GM23338 (cell line): ENCODE results near the gene OMP. TPM values are rescaled to one million over a fixed set of nuclear protein-coding genes. Genes with fewer than 3 reads are reported as not detected.

Experiments used
- ATAC-seq: fragments of 200-7000 bp; cut with Tn5 transposase; 3 replicates; pipeline ENCODE4 v1.9.1; 2020
- DNase-seq: peaks from one replicate; pipeline ENCODE4 v3.0.0-alpha.2; 2015; ENCODE audit warnings: low spot score
- H2AFZ ChIP-seq: fragments of 200-600 bp; sonication (generic); 2 replicates; pipeline ENCODE4 v1.8.0; 2016; ENCODE audit warnings: antibody characterized with exemption, mild to moderate bottlenecking, moderate library complexity
- H3F3A ChIP-seq: fragments of 200-600 bp; sonication (generic); replicated peaks from 2 replicates; pipeline ENCODE4 v1.8.0; 2017; ENCODE audit warnings: antibody characterized with exemption, mixed run types, low read depth
- H3K27ac ChIP-seq: fragments of 200-600 bp; sonication (generic); 2 replicates; pipeline ENCODE4 v1.6.1; 2016; ENCODE audit warnings: low read depth
- H3K27me3 ChIP-seq: fragments of 200-600 bp; sonication (generic); 2 replicates; pipeline ENCODE4 v1.8.0; 2016; ENCODE audit warnings: mild to moderate bottlenecking, mixed run types, moderate library complexity; ENCODE audit not compliant: insufficient read depth
- H3K36me3 ChIP-seq: fragments of 200-600 bp; sonication (generic); 2 replicates; pipeline ENCODE4 v1.8.0; 2016; ENCODE audit warnings: mild to moderate bottlenecking; ENCODE audit not compliant: insufficient read depth
- H3K4me1 ChIP-seq: fragments of 200-600 bp; sonication (generic); 2 replicates; pipeline ENCODE4 v1.8.0; 2016; ENCODE audit warnings: mild to moderate bottlenecking, moderate library complexity; ENCODE audit not compliant: insufficient read depth
- H3K4me2 ChIP-seq: fragments of 200-600 bp; sonication (generic); 2 replicates; pipeline ENCODE4 v1.7.1; 2017; ENCODE audit warnings: mixed run types
- H3K4me3 ChIP-seq: fragments of 200-600 bp; sonication (generic); 2 replicates; pipeline ENCODE4 v1.6.1; 2016; ENCODE audit warnings: mixed run types
- H3K79me2 ChIP-seq: fragments of 200-600 bp; sonication (generic); replicated peaks from 2 replicates; pipeline ENCODE4 v1.8.0; 2017; ENCODE audit warnings: mild to moderate bottlenecking; ENCODE audit not compliant: insufficient read depth
- H3K9me2 ChIP-seq: fragments of 200-600 bp; sonication (generic); 2 replicates; pipeline ENCODE4 v1.8.0; 2017; ENCODE audit not compliant: insufficient read depth
- H4K20me1 ChIP-seq: fragments of 200-600 bp; sonication (generic); replicated peaks from 2 replicates; pipeline ENCODE4 v1.8.0; 2017; ENCODE audit warnings: mild to moderate bottlenecking; ENCODE audit not compliant: insufficient read depth
- H3K27ac Mint-ChIP-seq: 2 replicates; pipeline ENCODE4 v1.8.0; 2020; ENCODE audit warnings: inconsistent platforms, mild to moderate bottlenecking, moderate library complexity, mixed read lengths
- H3K27me3 Mint-ChIP-seq: 3 replicates; pipeline ENCODE4 v1.8.0; 2022; ENCODE audit warnings: low read depth, mild to moderate bottlenecking, moderate library complexity, mixed read lengths, inconsistent platforms; ENCODE audit not compliant: insufficient read depth, poor library complexity
- H3K36me3 Mint-ChIP-seq: 3 replicates; pipeline ENCODE4 v1.8.0; 2021; ENCODE audit warnings: low read depth, mild to moderate bottlenecking, inconsistent platforms, moderate library complexity, mixed read lengths
- H3K4me1 Mint-ChIP-seq: 3 replicates; pipeline ENCODE4 v1.8.0; 2020; ENCODE audit warnings: mild to moderate bottlenecking, inconsistent platforms, mixed read lengths
- H3K4me3 Mint-ChIP-seq: 3 replicates; pipeline ENCODE4 v1.8.0; 2021; ENCODE audit warnings: moderate library complexity, mild to moderate bottlenecking, inconsistent platforms, mixed read lengths
- H3K9me3 Mint-ChIP-seq: 3 replicates; pipeline ENCODE4 v1.8.0; 2020; ENCODE audit warnings: moderate library complexity, mild to moderate bottlenecking, inconsistent platforms, mixed read lengths
- CREB1 ChIP-seq: fragments of 250-450 bp; sonication (Bioruptor Pico); IDR thresholded peaks from 2 replicates; pipeline ENCODE4 v1.5.0; 2020; ENCODE audit warnings: low read depth, mild to moderate bottlenecking, moderate library complexity
- EZH2 ChIP-seq: fragments of 200-600 bp; sonication (generic); IDR thresholded peaks from one replicate; pipeline ENCODE4 v1.8.0; 2017; ENCODE audit warnings: antibody characterized with exemption, mild to moderate bottlenecking, low read depth; ENCODE audit not compliant: unreplicated experiment
- EZH2phosphoT487 ChIP-seq: fragments of 200-600 bp; sonication (generic); IDR thresholded peaks from one replicate; pipeline ENCODE4 v1.8.1; 2018; ENCODE audit warnings: antibody characterized with exemption; ENCODE audit not compliant: unreplicated experiment
- JUNB ChIP-seq: IDR thresholded peaks from one replicate; pipeline ENCODE4 v1.6.1; 2016; ENCODE audit warnings: antibody characterized with exemption; ENCODE audit not compliant: unreplicated experiment
- NANOG ChIP-seq: IDR thresholded peaks from 2 replicates; pipeline ENCODE4 v1.6.1; 2016; ENCODE audit warnings: antibody characterized with exemption, borderline replicate concordance
- POLR2AphosphoS5 ChIP-seq: IDR thresholded peaks from 2 replicates; pipeline ENCODE4 v1.6.1; 2016; ENCODE audit warnings: antibody characterized with exemption, low read depth
- STAT1 ChIP-seq: IDR thresholded peaks from one replicate; pipeline ENCODE4 v1.6.1; 2016; ENCODE audit warnings: antibody characterized with exemption; ENCODE audit not compliant: unreplicated experiment
- ZNF114 ChIP-seq: fragments of 250-450 bp; sonication (Bioruptor Pico); IDR thresholded peaks from 2 replicates; pipeline ENCODE4 v1.5.0; 2020; ENCODE audit warnings: mild to moderate bottlenecking, moderate library complexity
- ZNF331 ChIP-seq: fragments of 250-450 bp; sonication (Bioruptor Pico); IDR thresholded peaks from 2 replicates; pipeline ENCODE4 v1.5.0; 2020; ENCODE audit warnings: low read depth, mild to moderate bottlenecking, moderate library complexity
- polyA plus RNA-seq: library from polyadenylated mRNA; unstranded; fragments of >200 nt; fragmentation: Nextera tagmentation; extraction: Ambion mirVana; gene quantifications from 2 replicates; pipeline ENCODE4 v1.2.1, GENCODE V29; 2016
- total RNA-seq: library from RNA; depleted of rRNA; stranded (reverse); fragments of >200 nt; shearing (Covaris generic); gene quantifications from 2 replicates; pipeline ENCODE4 v1.2.3, GENCODE V29; 2014
- TF ChIP-seq, protein P1 (sequence below), 2 experiments: fragments of 200-600 bp in 1 of 2; sonication (generic) in 1 of 2; conservative IDR thresholded peaks; 2 replicates each; pipeline versions ENCODE4 v1.5.1 to v1.6.1; 2016 to 2017; ENCODE audit warnings: antibody characterized with exemption in 2 of 2, low read depth in 2 of 2, mild to moderate bottlenecking in 2 of 2, moderate library complexity in 1 of 2
- TF ChIP-seq, protein P2 (sequence below): IDR thresholded peaks from one replicate; pipeline ENCODE4 v1.6.1; 2018; ENCODE audit warnings: antibody characterized with exemption; ENCODE audit not compliant: unreplicated experiment
- TF ChIP-seq, protein P3 (sequence below): IDR thresholded peaks from 2 replicates; pipeline ENCODE4 v1.6.1; 2016; ENCODE audit warnings: antibody characterized with exemption
- TF ChIP-seq, protein P4 (sequence below): fragments of 250-450 bp; sonication (Bioruptor Pico); IDR thresholded peaks from 2 replicates; pipeline ENCODE4 v1.5.0; 2020; ENCODE audit warnings: mild to moderate bottlenecking, moderate library complexity

OMP gene
- total and polyA plus RNA-seq, 2 experiments from 2014 or later = 1.0 TPM; not detected in 1

DNA sequence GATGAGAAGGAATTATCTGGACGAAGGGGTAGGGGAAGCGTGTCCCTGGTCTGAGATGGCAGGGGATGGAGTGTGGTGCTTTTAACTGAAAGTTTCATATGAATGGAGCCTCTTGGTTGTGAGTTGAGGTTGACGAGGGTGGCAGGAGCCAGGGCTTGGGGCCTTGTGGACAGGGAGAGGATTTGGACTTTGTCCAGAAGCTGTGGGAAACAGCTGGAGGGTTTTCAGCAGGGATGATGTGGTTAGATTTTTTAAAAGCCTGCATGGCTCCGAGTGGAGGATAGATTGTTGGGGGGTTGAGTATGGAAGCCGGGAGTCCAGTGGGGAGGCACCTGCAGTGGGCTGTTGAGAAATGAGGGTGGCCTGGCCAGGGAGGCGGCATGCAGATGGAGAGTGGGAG lies 50.2 kb downstream of the OMP start:
- Histone ChIP-seq H3F3A (no peaks in the 10 kb centered on the region), H3K4me3 (no peak overlapping the region), H3K79me2 (no peaks in the 10 kb centered on the region), H3K9me2 (no peaks in the 10 kb centered on the region), H3K36me3 (no peaks in the 10 kb centered on the region), H3K27me3 (no peaks in the 10 kb centered on the region), H3K4me1 (peaks cover 8% of the 10 kb centered on the region), H3K4me2 (no peak overlapping the region), H2AFZ (no peak overlapping the region), H3K27ac (no peak overlapping the region), H4K20me1 (no peaks in the 10 kb centered on the region)
- DNase-seq = no peak
- Mint-ChIP-seq H3K27me3 (peaks cover 11% of the 10 kb centered on the region), H3K27ac (no peak overlapping the region), H3K4me3 (no peak overlapping the region), H3K36me3 (no peaks in the 10 kb centered on the region), H3K4me1 (peaks cover 19% of the 10 kb centered on the region), H3K9me3 (no peaks in the 10 kb centered on the region)
- TF ChIP-seq, protein P1, sequence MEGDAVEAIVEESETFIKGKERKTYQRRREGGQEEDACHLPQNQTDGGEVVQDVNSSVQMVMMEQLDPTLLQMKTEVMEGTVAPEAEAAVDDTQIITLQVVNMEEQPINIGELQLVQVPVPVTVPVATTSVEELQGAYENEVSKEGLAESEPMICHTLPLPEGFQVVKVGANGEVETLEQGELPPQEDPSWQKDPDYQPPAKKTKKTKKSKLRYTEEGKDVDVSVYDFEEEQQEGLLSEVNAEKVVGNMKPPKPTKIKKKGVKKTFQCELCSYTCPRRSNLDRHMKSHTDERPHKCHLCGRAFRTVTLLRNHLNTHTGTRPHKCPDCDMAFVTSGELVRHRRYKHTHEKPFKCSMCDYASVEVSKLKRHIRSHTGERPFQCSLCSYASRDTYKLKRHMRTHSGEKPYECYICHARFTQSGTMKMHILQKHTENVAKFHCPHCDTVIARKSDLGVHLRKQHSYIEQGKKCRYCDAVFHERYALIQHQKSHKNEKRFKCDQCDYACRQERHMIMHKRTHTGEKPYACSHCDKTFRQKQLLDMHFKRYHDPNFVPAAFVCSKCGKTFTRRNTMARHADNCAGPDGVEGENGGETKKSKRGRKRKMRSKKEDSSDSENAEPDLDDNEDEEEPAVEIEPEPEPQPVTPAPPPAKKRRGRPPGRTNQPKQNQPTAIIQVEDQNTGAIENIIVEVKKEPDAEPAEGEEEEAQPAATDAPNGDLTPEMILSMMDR (conservative IDR thresholded peaks at IDR 0.05; ENCODE audit: low read depth in 2 of 2) = no peak
- TF ChIP-seq ZNF331 (CRISPR knock-in tag) (no peak), JUNB (no peak), ZNF114 (CRISPR knock-in tag) (no peak), POLR2AphosphoS5 (no peak), CREB1 (no peak), EZH2 (no peak), STAT1 (no peak), NANOG (no peak), EZH2phosphoT487 (no peak)
- TF ChIP-seq, protein P2, sequence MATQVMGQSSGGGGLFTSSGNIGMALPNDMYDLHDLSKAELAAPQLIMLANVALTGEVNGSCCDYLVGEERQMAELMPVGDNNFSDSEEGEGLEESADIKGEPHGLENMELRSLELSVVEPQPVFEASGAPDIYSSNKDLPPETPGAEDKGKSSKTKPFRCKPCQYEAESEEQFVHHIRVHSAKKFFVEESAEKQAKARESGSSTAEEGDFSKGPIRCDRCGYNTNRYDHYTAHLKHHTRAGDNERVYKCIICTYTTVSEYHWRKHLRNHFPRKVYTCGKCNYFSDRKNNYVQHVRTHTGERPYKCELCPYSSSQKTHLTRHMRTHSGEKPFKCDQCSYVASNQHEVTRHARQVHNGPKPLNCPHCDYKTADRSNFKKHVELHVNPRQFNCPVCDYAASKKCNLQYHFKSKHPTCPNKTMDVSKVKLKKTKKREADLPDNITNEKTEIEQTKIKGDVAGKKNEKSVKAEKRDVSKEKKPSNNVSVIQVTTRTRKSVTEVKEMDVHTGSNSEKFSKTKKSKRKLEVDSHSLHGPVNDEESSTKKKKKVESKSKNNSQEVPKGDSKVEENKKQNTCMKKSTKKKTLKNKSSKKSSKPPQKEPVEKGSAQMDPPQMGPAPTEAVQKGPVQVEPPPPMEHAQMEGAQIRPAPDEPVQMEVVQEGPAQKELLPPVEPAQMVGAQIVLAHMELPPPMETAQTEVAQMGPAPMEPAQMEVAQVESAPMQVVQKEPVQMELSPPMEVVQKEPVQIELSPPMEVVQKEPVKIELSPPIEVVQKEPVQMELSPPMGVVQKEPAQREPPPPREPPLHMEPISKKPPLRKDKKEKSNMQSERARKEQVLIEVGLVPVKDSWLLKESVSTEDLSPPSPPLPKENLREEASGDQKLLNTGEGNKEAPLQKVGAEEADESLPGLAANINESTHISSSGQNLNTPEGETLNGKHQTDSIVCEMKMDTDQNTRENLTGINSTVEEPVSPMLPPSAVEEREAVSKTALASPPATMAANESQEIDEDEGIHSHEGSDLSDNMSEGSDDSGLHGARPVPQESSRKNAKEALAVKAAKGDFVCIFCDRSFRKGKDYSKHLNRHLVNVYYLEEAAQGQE = no peak
- TF ChIP-seq, protein P3, sequence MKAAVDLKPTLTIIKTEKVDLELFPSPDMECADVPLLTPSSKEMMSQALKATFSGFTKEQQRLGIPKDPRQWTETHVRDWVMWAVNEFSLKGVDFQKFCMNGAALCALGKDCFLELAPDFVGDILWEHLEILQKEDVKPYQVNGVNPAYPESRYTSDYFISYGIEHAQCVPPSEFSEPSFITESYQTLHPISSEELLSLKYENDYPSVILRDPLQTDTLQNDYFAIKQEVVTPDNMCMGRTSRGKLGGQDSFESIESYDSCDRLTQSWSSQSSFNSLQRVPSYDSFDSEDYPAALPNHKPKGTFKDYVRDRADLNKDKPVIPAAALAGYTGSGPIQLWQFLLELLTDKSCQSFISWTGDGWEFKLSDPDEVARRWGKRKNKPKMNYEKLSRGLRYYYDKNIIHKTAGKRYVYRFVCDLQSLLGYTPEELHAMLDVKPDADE = no peak
- TF ChIP-seq, protein P4, sequence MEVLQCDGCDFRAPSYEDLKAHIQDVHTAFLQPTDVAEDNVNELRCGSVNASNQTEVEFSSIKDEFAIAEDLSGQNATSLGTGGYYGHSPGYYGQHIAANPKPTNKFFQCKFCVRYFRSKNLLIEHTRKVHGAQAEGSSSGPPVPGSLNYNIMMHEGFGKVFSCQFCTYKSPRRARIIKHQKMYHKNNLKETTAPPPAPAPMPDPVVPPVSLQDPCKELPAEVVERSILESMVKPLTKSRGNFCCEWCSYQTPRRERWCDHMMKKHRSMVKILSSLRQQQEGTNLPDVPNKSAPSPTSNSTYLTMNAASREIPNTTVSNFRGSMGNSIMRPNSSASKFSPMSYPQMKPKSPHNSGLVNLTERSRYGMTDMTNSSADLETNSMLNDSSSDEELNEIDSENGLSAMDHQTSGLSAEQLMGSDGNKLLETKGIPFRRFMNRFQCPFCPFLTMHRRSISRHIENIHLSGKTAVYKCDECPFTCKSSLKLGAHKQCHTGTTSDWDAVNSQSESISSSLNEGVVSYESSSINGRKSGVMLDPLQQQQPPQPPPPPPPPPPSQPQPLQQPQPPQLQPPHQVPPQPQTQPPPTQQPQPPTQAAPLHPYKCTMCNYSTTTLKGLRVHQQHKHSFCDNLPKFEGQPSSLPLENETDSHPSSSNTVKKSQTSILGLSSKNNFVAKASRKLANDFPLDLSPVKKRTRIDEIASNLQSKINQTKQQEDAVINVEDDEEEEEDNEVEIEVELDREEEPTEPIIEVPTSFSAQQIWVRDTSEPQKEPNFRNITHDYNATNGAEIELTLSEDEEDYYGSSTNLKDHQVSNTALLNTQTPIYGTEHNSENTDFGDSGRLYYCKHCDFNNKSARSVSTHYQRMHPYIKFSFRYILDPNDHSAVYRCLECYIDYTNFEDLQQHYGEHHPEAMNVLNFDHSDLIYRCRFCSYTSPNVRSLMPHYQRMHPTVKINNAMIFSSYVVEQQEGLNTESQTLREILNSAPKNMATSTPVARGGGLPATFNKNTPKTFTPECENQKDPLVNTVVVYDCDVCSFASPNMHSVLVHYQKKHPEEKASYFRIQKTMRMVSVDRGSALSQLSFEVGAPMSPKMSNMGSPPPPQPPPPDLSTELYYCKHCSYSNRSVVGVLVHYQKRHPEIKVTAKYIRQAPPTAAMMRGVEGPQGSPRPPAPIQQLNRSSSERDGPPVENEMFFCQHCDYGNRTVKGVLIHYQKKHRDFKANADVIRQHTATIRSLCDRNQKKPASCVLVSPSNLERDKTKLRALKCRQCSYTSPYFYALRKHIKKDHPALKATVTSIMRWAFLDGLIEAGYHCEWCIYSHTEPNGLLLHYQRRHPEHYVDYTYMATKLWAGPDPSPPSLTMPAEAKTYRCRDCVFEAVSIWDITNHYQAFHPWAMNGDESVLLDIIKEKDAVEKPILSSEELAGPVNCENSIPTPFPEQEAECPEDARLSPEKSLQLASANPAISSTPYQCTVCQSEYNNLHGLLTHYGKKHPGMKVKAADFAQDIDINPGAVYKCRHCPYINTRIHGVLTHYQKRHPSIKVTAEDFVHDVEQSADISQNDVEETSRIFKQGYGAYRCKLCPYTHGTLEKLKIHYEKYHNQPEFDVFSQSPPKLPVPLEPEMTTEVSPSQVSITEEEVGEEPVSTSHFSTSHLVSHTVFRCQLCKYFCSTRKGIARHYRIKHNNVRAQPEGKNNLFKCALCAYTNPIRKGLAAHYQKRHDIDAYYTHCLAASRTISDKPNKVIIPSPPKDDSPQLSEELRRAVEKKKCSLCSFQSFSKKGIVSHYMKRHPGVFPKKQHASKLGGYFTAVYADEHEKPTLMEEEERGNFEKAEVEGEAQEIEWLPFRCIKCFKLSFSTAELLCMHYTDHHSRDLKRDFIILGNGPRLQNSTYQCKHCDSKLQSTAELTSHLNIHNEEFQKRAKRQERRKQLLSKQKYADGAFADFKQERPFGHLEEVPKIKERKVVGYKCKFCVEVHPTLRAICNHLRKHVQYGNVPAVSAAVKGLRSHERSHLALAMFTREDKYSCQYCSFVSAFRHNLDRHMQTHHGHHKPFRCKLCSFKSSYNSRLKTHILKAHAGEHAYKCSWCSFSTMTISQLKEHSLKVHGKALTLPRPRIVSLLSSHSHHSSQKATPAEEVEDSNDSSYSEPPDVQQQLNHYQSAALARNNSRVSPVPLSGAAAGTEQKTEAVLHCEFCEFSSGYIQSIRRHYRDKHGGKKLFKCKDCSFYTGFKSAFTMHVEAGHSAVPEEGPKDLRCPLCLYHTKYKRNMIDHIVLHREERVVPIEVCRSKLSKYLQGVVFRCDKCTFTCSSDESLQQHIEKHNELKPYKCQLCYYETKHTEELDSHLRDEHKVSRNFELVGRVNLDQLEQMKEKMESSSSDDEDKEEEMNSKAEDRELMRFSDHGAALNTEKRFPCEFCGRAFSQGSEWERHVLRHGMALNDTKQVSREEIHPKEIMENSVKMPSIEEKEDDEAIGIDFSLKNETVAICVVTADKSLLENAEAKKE (CRISPR knock-in tag) = no peak
- no peak for ATAC-seq
